PC-9 (cell line): ENCODE measurements around the gene DNMT3B. TPM values are rescaled to one million over a fixed set of nuclear protein-coding genes. Genes with fewer than 3 reads are reported as not detected.

Source experiments
- BruUV-seq: library from RNA; stranded (reverse); fragments of 400-500 nt; replicated peaks from 2 replicates; lab custom pipeline; 2021; lab: Mats Ljungman, UMichigan
- CTCF ChIA-PET: fragments of 300-600 bp; sonication (Branson Sonifier 250); formaldehyde crosslinking; loops from one replicate; lab custom pipeline; 2022; ENCODE audit warnings: antibody characterized with exemption; lab: Charles Lee
- POLR2A ChIA-PET: fragments of 300-600 bp; sonication (Branson Sonifier 250); formaldehyde crosslinking; loops from one replicate; lab custom pipeline; 2022; ENCODE audit warnings: antibody characterized with exemption; ENCODE audit not compliant: unreplicated experiment; lab: Charles Lee
- DNase-seq, 2 experiments: peaks; one replicate each; pipeline versions ENCODE4 v3.0.0 to v3.0.0-alpha.2; 2015 to 2022; ENCODE audit warnings: mixed read lengths in 1 of 2
- H2AFZ ChIP-seq: fragments of 200-600 bp; sonication (generic); 2 replicates; pipeline ENCODE4 v1.8.1; 2017; ENCODE audit warnings: antibody characterized with exemption
- H3F3A ChIP-seq: fragments of 200-600 bp; sonication (generic); 2 replicates; pipeline ENCODE4 v1.8.1; 2017; ENCODE audit warnings: antibody characterized with exemption, mild to moderate bottlenecking, low read depth; ENCODE audit not compliant: insufficient read depth
- H3K27ac ChIP-seq: fragments of 200-600 bp; sonication (generic); 2 replicates; pipeline ENCODE4 v1.6.1; 2016; ENCODE audit warnings: mixed run types
- H3K27me3 ChIP-seq: fragments of 200-600 bp; sonication (generic); 2 replicates; pipeline ENCODE4 v1.6.1; 2016; ENCODE audit warnings: low read depth, mixed run types; ENCODE audit not compliant: insufficient read depth
- H3K36me3 ChIP-seq: fragments of 200-600 bp; sonication (generic); 2 replicates; pipeline ENCODE4 v1.6.1; 2016; ENCODE audit warnings: low read depth, mixed run types
- H3K4me1 ChIP-seq: fragments of 200-600 bp; sonication (generic); replicated peaks from 2 replicates; pipeline ENCODE4 v1.6.1; 2016; ENCODE audit warnings: mixed run types; ENCODE audit not compliant: insufficient read depth
- H3K4me2 ChIP-seq: fragments of 200-600 bp; sonication (generic); 2 replicates; pipeline ENCODE4 v1.6.1; 2017; ENCODE audit warnings: mixed run types
- H3K4me3 ChIP-seq: fragments of 200-600 bp; sonication (generic); 2 replicates; pipeline ENCODE4 v1.6.1; 2016; ENCODE audit warnings: mixed run types
- H3K79me2 ChIP-seq: fragments of 200-600 bp; sonication (generic); 2 replicates; pipeline ENCODE4 v1.6.1; 2017; ENCODE audit warnings: low read depth, mixed run types
- H3K9me2 ChIP-seq: fragments of 200-600 bp; sonication (generic); 2 replicates; pipeline ENCODE4 v1.8.1; 2017; ENCODE audit warnings: mild to moderate bottlenecking; ENCODE audit not compliant: insufficient read depth
- H3K9me3 ChIP-seq: fragments of 200-600 bp; sonication (generic); 2 replicates; pipeline ENCODE4 v1.8.1; 2016; ENCODE audit warnings: low read depth; ENCODE audit not compliant: insufficient read depth
- H4K20me1 ChIP-seq: fragments of 200-600 bp; sonication (generic); 2 replicates; pipeline ENCODE4 v1.8.1; 2017; ENCODE audit not compliant: insufficient read depth
- EZH2 ChIP-seq: fragments of 200-600 bp; sonication (generic); IDR thresholded peaks from 2 replicates; pipeline ENCODE4 v1.8.0; 2017; ENCODE audit warnings: antibody characterized with exemption, low read depth
- intact Hi-C: fragments of 100-400 bp; cut with micrococcal nuclease; formaldehyde crosslinking; loops from one replicate; pipeline ENCODE4 v1.10.0; 2022; ENCODE audit not compliant: unreplicated experiment
- total RNA-seq: library from RNA; stranded (reverse); gene quantifications from 2 replicates; pipeline ENCODE4 v1.2.3, GENCODE V29; 2021
- TF ChIP-seq, protein P1 (sequence below): fragments of 200-600 bp; sonication (generic); conservative IDR thresholded peaks from 2 replicates; pipeline ENCODE4 v1.6.1; 2017; ENCODE audit warnings: mixed run types, antibody characterized with exemption, mild to moderate bottlenecking, moderate library complexity

Gene DNMT3B
- total RNA-seq, 1 experiment from 2014 or later = 8.0 TPM

DNA sequence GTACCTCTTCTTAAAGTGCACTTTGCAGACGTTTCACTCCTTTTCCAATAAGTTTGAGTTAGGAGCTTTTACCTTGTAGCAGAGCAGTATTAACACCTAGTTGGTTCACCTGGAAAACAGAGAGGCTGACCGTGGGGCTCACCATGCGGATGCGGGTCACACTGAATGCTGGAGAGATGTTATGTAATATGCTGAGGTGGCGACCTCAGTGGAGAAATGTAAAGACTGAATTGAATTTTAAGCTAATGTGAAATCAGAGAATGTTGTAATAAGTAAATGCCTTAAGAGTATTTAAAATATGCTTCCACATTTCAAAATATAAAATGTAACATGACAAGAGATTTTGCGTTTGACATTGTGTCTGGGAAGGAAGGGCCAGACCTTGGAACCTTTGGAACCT is 86.7 kb downstream of the DNMT3B start:
- Histone ChIP-seq H3K36me3 (peaks cover 21% of the 10 kb centered on the region), H2AFZ (no peak overlapping the region), H4K20me1 (peaks cover 22% of the 10 kb centered on the region), H3K4me1 (no peaks in the 10 kb centered on the region), H3K4me2 (no peak overlapping the region), H3K4me3 (no peak overlapping the region), H3K27ac (no peak overlapping the region), H3F3A (no peaks in the 10 kb centered on the region), H3K9me3 (no peaks in the 10 kb centered on the region), H3K79me2 (peaks cover 8% of the 10 kb centered on the region; the same call in 1 of the 2 replicates), H3K9me2 (no peaks in the 10 kb centered on the region), H3K27me3 (no peaks in the 10 kb centered on the region)
- CTCF ChIA-PET = no interaction called here
- no peak for DNase-seq
- intact Hi-C loops = no loop called here
- no peak for TF ChIP-seq EZH2
- TF ChIP-seq, protein P1, sequence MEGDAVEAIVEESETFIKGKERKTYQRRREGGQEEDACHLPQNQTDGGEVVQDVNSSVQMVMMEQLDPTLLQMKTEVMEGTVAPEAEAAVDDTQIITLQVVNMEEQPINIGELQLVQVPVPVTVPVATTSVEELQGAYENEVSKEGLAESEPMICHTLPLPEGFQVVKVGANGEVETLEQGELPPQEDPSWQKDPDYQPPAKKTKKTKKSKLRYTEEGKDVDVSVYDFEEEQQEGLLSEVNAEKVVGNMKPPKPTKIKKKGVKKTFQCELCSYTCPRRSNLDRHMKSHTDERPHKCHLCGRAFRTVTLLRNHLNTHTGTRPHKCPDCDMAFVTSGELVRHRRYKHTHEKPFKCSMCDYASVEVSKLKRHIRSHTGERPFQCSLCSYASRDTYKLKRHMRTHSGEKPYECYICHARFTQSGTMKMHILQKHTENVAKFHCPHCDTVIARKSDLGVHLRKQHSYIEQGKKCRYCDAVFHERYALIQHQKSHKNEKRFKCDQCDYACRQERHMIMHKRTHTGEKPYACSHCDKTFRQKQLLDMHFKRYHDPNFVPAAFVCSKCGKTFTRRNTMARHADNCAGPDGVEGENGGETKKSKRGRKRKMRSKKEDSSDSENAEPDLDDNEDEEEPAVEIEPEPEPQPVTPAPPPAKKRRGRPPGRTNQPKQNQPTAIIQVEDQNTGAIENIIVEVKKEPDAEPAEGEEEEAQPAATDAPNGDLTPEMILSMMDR = no peak
- no TSS peak for BruUV-seq
- POLR2A ChIA-PET = no interaction called here

- no peak for DNase-seq
- ChIA-PET CTCF (no interaction called here), POLR2A (no interaction called here)
- Histone ChIP-seq H3K27ac (no peak overlapping the region), H2AFZ (no peak overlapping the region), H3K9me3 (no peaks in the 10 kb centered on the region), H3K36me3 (peaks cover 18% of the 10 kb centered on the region), H3K27me3 (no peaks in the 10 kb centered on the region), H4K20me1 (peaks cover 19% of the 10 kb centered on the region), H3K4me1 (no peaks in the 10 kb centered on the region), H3K79me2 (peaks cover 8% of the 10 kb centered on the region; the same call in 1 of the 2 replicates), H3F3A (no peaks in the 10 kb centered on the region), H3K4me2 (no peak overlapping the region), H3K4me3 (no peak overlapping the region), H3K9me2 (no peaks in the 10 kb centered on the region)
- no peak for TF ChIP-seq EZH2
- TF ChIP-seq, protein P1 = no peak
- TSS peak; percentile 5 for BruUV-seq
- intact Hi-C loops = no loop called here
Observed at GRCh38 chr20:32849577-32849976, 87.4 kb downstream of the DNMT3B start.

DNA sequence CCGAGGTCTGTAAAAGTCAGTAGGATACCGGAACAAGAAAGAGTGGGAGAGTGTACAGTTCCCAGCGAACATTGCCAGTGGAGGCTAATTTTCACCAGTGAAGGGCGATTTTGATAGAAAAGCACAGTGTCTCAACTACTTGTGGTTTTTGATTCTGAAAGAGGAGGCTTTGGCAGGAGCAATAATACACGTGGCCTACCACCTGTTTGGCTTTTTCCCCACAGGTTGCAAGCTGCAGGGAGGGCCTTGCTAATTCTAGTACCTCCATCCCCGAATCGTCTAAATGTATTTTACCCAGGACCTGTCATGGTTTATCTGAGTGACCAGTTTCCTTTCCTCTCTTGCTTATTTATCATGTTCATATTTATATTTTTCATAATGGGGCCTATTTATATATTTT is 93.2 kb downstream of the DNMT3B start:
- POLR2A ChIA-PET = no interaction called here

More for the DNA sequence above, 93.2 kb downstream of the DNMT3B start:
- Histone ChIP-seq H3K27me3 (no peaks in the 10 kb centered on the region), H3K79me2 (no peaks in the 10 kb centered on the region), H3K9me3 (no peaks in the 10 kb centered on the region), H2AFZ (no peak overlapping the region), H3K36me3 (no peaks in the 10 kb centered on the region), H4K20me1 (0 out of 2 replicates have a peak, but pooled peaks cover 4% of the 10 kb centered on the region), H3K4me1 (no peaks in the 10 kb centered on the region), H3K4me2 (no peak overlapping the region), H3K27ac (no peak overlapping the region), H3K9me2 (no peaks in the 10 kb centered on the region), H3F3A (no peaks in the 10 kb centered on the region; the same call in 1 of the 2 replicates), H3K4me3 (no peak overlapping the region)
- intact Hi-C loops = no loop called here
- no peak for TF ChIP-seq EZH2
- TF ChIP-seq, protein P1 = no peak
- CTCF ChIA-PET = no interaction called here
- no peak for DNase-seq
- BruUV-seq = no TSS peak
